ENCODE results near the gene LIN7A.
"Not testable (repeated sequence)": the region's sequence is repeated elsewhere in the genome, so short reads cannot be mapped to it uniquely, and the experiment has no call there.

LIN7A gene

DNA sequence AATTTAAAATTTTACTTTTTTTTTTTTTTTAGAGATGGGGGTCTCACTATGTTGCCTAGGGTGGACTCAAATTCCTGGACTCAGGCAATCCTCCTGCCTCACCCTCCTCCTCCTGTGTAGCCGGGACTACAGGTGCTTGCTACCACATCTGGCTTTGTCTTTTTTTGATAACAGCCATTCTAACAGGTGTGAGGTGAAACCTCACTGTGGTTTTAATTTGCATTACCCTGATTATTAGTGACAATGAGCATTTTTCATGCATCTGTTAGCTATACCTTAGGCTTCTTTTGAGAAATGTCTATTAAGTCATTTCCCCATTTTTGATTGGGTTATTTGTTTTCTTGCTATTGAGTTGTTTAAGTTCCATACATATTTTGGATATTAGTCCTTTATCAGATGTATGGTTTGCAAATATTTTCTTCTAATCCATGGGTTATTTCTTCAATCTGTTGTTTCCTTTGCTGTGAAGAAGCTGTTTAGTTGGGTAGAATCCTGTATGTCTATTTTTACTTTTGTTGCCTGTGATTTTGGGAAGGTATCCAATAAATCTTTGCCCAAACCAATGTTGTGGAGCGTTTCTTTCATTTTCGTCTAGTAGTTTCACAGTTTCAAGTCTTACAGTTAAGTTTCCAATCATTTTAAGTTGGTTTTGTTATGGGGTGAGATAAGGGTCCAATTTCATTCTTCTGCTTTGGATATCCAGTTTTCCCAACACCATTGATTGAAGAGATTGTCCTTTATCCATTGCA lies 134.9 kb downstream of the LIN7A start:
- DNase-seq, result no peak

DNA sequence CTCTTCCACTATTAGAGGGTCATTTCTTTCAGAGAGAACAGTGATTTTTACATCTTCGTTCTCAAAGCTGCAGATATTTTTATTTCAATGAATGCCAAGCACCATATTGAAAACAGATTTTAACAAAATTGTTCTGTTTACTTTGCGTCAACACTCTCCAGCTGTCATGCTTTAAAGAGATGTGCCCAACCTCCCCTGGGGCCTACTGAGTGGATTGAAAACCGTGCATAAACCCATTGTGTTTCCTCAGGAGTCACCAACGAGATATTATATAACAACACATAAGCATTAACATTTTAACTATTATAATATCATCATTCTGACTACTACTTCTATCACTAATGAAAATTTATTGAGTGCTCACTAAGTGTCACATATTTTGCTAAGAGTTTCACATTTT lies 139.5 kb downstream of the LIN7A start:
- peak; percentile 85 for DNase-seq

DNA sequence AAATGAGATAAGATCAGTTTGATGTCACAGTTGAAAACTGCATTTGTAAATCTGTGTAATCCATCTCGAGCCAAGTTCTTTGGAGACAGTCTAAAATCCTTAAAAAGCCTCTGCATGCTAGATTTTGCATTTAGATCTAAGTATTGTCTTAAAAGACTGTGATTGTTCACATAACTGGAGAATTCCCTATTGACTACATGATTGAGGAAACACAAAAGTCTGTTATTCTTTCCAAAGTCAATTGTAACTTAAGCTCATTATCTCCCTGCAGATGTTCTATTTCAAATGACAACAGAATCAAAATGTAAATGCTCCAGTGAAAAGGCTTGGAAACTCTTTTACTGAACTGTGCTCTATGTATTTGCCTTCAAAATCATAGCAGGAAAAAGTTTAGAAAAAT lies 143.2 kb downstream of the LIN7A start:
- no peak for DNase-seq

- DNase-seq, result no peak
Measured at GRCh38 chr12:80792861-80793260, 144.9 kb downstream of the LIN7A start.

DNA sequence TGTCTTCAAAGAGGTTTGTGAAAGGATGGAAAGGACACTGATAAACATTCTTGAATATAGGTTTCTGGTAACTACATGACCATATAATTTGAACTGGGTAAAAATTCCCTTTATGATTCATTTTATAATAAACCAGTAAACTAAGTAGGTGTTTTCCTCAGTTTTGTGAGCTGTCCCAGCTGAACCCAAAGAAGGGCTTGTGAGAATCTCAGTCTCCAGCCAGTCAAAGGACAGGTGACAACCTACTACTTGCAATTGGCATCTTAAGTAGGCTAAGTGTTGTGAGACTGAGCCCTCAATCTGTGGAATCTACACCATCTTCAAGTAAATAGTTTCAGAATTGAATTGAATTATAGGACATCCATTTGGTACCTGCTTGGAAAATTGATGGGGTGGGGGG lies 145.9 kb downstream of the LIN7A start:
- no peak for DNase-seq

- not testable (repeated sequence) for DNase-seq
Measured at GRCh38 chr12:80788407-80788806, 149.3 kb downstream of the LIN7A start.

DNA sequence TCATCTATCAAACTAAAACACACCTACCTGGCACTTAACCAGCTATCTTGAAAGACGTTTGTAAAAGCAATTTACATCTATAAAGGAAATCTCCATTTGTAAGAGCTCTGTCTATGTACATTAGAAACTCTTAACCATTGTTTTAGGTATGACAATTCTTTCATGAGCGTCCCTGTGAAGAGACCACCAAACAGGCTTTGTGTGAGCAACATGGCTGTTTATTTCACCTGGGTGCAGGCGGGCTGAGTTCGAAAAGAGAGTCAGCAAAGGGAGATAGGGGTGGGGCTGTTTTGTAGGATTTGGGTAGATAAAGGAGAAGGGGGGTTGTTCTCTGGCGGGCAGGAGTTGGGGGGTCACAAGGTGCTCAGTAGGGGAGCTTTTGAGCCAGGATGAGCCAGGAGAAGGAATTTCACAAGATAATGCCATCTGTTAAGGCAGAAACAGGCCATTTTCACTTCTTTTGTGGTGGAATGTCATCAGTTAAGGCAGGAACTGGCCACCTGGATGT lies 154.7 kb downstream of the LIN7A start:
- not testable (repeated sequence) for DNase-seq

- no peak for DNase-seq
Measured at GRCh38 chr12:80781313-80781712, 156.4 kb downstream of the LIN7A start.

DNA sequence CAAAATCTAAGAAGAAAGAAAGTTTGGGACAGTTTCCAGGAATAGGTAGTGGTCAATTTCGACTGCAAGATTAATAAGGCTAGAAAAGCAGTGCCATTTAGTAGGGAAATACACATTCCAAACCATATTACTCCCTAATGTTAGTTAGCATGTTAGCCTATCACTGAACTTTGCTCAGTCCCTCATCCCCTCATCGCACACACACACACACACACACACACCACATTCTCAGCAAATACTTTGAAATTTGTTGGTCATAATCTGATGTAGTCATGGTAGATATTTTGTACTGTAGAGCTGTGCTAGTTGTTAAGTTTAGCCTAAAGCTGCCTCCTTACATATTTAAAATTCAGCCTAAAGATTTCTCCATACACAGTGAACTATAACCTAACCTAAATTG lies 157.0 kb downstream of the LIN7A start:
- DNase-seq, result no peak

DNA sequence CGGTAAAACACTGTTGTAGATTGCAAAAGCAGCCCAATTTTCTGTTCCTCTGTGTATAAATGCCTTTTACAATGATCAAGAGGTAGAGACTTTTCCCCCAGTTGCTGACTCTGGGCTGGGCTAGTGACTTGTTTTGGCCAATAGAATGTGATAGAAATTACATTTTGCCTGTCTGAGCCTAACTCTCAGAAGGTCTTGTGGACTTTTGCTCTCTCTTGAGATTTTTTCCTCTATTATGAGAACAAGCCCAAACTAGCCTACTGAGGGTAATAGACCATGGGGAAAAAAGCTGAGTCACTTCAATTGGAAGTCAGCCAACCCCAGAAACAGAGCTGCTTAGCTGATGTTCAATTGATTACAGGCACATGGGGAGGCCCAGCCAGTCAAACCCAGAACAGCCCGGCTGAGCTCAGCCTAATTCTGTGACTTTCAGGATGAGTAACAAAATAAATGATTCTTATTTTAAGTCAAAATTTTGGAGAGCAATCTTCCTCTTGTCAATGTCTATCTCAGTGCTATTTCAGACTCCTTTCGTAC lies 159.7 kb downstream of the LIN7A start:
- DNase-seq, result peak; percentile 77

GRCh38 chr12:80777587-80777986 lies 160.1 kb downstream of the LIN7A start:
- no peak for DNase-seq

DNA sequence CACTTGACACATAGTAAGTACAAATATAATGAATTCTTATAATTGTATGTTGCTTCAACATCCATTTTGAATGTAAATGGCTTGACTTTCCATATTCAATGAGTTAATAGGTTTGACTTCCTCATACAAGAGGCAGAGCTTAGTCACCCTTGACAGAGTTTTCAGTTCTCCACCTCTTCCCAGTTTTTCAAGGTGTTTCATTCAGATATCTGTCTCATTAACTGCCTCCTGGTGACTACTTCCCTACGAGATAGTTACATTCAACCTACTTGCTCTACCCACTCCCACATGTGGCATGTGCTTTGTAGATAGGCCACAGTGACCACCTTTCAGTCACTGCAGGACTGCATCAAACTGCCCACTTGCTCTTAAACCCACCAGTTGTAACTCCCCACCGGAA lies 161.0 kb downstream of the LIN7A start:
- no peak for DNase-seq

- no peak for DNase-seq
Measured at GRCh38 chr12:80770958-80771357, 166.8 kb downstream of the LIN7A start.

GRCh38 chr12:80769553-80770140 lies 168.1 kb downstream of the LIN7A start:
- no peak for DNase-seq

GRCh38 chr12:80766897-80767296 lies 170.8 kb downstream of the LIN7A start:
- DNase-seq, result no peak

DNA sequence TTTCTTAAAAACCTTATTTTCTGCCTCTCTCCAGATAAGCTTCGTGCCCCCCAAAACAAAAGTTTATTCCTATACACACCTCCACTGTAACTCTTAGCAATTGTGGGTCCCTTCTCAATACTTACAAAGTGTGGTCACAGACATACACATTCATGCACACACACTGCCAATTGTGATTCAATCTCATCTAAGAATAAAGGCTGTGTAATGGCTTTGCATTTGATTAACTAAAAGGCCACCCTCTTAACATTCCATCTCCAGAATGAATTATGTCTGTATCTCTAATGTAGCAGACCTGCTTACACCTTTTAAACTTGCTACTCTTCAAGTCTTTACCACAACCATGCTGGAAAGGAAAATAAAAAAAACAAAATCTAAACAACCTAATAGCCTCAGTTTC lies 171.5 kb downstream of the LIN7A start:
- no peak for DNase-seq

- DNase-seq, result peak; percentile 55
Measured at GRCh38 chr12:80763874-80764273, 173.9 kb downstream of the LIN7A start.

GRCh38 chr12:80761838-80762237 lies 175.9 kb downstream of the LIN7A start:
- DNase-seq, result no peak

DNA sequence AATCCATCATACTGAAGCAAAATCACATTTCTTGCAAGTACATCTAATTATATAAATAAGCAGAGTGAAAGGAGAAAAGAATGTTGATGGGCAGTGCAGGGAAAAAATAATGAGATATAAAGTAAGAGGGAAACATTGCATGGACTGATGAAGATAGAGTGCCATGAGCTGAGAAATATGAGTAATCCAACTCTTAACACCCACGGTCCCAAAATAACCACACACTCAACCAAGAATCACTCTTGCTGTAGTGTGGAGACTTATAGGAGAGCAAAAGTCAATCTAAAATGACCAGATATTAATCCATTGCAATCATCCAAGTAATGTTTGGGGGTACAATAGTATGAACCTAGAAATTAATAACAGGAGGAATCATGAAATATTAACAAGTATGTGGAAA lies 180.9 kb downstream of the LIN7A start:
- no peak for DNase-seq

GRCh38 chr12:80754274-80754673 lies 183.5 kb downstream of the LIN7A start:
- DNase-seq, result no peak

DNA sequence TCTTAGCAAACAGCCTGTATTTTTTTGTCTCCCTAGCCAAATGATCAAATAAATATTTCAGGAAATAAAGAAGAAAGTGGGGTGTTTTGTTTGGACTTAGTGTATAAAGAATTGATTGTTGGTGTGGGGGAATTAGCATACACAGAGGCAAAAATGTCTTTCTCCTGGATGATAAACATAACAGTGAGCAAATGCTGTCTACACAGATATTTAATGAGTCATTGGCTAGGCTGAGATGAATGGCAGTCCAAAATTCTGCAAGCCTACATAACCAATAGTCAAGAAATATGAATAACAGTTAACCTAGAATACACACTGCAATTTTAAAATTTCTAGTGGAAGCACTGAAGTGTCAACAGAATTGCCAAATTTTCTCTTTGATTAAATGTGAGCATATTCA lies 185.3 kb downstream of the LIN7A start:
- DNase-seq, result no peak

DNA sequence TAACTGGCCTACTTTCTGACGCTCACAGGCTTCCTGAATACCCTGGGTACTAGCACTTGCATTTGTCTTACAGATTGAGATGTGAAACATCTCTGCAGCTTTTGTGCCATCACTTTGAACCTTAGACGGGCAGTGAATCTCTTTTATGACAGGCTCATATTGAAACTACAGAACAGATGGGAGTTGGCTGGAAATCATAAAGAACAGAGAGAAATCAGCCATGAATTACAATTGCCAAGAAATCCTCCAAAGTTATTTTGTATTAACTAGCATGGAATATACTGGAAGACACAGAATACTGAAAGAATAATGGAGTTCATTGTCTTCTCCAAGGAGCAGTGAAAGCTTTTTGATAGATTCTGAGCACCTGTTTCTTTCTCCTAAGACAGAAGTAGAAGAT lies 188.3 kb downstream of the LIN7A start:
- no peak for DNase-seq

DNA sequence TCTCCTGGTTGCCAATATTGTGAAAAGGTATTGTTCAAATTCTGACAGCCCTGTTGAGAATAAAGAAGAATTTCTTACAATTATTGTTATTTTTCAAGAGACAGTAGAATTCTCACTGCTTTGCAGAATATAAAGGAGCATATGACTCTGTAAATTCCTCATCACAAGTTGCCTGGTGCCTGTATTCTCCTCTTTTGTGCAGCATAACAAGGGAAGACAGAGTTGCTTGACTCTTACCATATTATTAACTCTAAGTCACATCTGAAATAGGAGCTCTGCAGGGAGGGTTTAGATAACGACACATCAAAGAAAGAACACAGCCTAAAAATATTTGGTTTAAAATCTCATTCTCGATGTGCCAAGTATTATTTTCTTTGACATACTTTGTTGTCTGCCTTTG lies 189.9 kb downstream of the LIN7A start:
- DNase-seq, result no peak

GRCh38 chr12:80745851-80746505 lies 191.8 kb downstream of the LIN7A start:
- peak; percentile 65 for DNase-seq
